Measurements from ENCODE around the gene PTPRD. TPM values are rescaled to one million over a fixed set of nuclear protein-coding genes. Genes with fewer than 3 reads are reported as not detected.

The PTPRD gene
- total RNA-seq, 1 experiment from 2014 or later = 70.1 TPM

- TF ChIP-seq CTCF (IDR thresholded peaks at IDR 0.05; ENCODE audit: insufficient read depth in 1 of 2, low read depth in 1 of 2, low read length in 1 of 2, severe bottlenecking in 1 of 2, unreplicated experiment in 1 of 2) = no peak
- Mint-ChIP-seq H3K9me3 (ENCODE audit: unreplicated experiment) (no peaks in the 10 kb centered on the region), H3K27ac (ENCODE audit: unreplicated experiment) (no peak overlapping the region), H3K36me3 (ENCODE audit: insufficient read depth, unreplicated experiment) (no peaks in the 10 kb centered on the region), H3K4me3 (ENCODE audit: unreplicated experiment) (no peak overlapping the region), H3K4me1 (ENCODE audit: low read depth, unreplicated experiment) (peaks cover 7% of the 10 kb centered on the region), H3K27me3 (ENCODE audit: insufficient read depth, unreplicated experiment) (no peaks in the 10 kb centered on the region)
- Histone ChIP-seq H3K4me3 (ENCODE audit: low read depth, low read length) (no peak overlapping the region), H3K9me3 (no peaks in the 10 kb centered on the region), H3K36me3 (ENCODE audit: control insufficient read depth, insufficient read depth, low read length) (no peaks in the 10 kb centered on the region), H3K27me3 (replicated peaks; ENCODE audit: control insufficient read depth, insufficient read depth, low read length) (no peaks in the 10 kb centered on the region), H3K4me1 (no peaks in the 10 kb centered on the region)
- ChIA-PET POLR2A (no interaction called here), CTCF (no interaction called here)
- no peak for DNase-seq
- no TSS peak for BruUV-seq (replicated peaks)
- intact Hi-C loops (cut with micrococcal nuclease; ENCODE audit: unreplicated experiment) = no loop called here
These were observed 1959.7 kb downstream of the PTPRD start for GRCh38 chr9:8653111-8653510.

- ChIA-PET CTCF (no interaction called here), POLR2A (no interaction called here)
- no peaks in the 10 kb centered on the region for H3K27me3 ChIP-seq (replicated peaks; ENCODE audit: control insufficient read depth, insufficient read depth, low read length)
- no peak for DNase-seq
- Mint-ChIP-seq H3K27ac (ENCODE audit: unreplicated experiment) (no peak overlapping the region), H3K27me3 (ENCODE audit: insufficient read depth, unreplicated experiment) (no peaks in the 10 kb centered on the region), H3K9me3 (ENCODE audit: unreplicated experiment) (no peaks in the 10 kb centered on the region), H3K4me1 (ENCODE audit: low read depth, unreplicated experiment) (peaks cover 7% of the 10 kb centered on the region), H3K36me3 (ENCODE audit: insufficient read depth, unreplicated experiment) (no peaks in the 10 kb centered on the region), H3K4me3 (ENCODE audit: unreplicated experiment) (no peak overlapping the region)
- no peak overlapping the region for H3K4me3 ChIP-seq (ENCODE audit: low read depth, low read length)
- no peaks in the 10 kb centered on the region for H3K4me1 ChIP-seq
- no peak for TF ChIP-seq CTCF (IDR thresholded peaks at IDR 0.05; ENCODE audit: insufficient read depth in 1 of 2, low read depth in 1 of 2, low read length in 1 of 2, severe bottlenecking in 1 of 2, unreplicated experiment in 1 of 2)
- intact Hi-C loops (cut with micrococcal nuclease; ENCODE audit: unreplicated experiment) = no loop called here
- no TSS peak for BruUV-seq (replicated peaks)
- H3K9me3 ChIP-seq = no peaks in the 10 kb centered on the region
- no peaks in the 10 kb centered on the region for H3K36me3 ChIP-seq (ENCODE audit: control insufficient read depth, insufficient read depth, low read length)
These were observed 1960.5 kb downstream of the PTPRD start for GRCh38 chr9:8652255-8652654.

- ChIA-PET POLR2A (no interaction called here), CTCF (no interaction called here)
- H3K4me3 Mint-ChIP-seq (ENCODE audit: unreplicated experiment) = no peak overlapping the region
- H3K4me1 ChIP-seq = no peaks in the 10 kb centered on the region
- H3K27me3 Mint-ChIP-seq (ENCODE audit: insufficient read depth, unreplicated experiment) = no peaks in the 10 kb centered on the region
- no peak overlapping the region for H3K4me3 ChIP-seq (ENCODE audit: low read depth, low read length)
- no peaks in the 10 kb centered on the region for H3K36me3 Mint-ChIP-seq (ENCODE audit: insufficient read depth, unreplicated experiment)
- no peak for TF ChIP-seq CTCF (IDR thresholded peaks at IDR 0.05; ENCODE audit: insufficient read depth in 1 of 2, low read depth in 1 of 2, low read length in 1 of 2, severe bottlenecking in 1 of 2, unreplicated experiment in 1 of 2)
- peaks cover 7% of the 10 kb centered on the region for H3K4me1 Mint-ChIP-seq (ENCODE audit: low read depth, unreplicated experiment)
- H3K9me3 ChIP-seq = no peaks in the 10 kb centered on the region
- H3K9me3 Mint-ChIP-seq (ENCODE audit: unreplicated experiment) = no peaks in the 10 kb centered on the region
- BruUV-seq (replicated peaks) = no TSS peak
- H3K27ac Mint-ChIP-seq (ENCODE audit: unreplicated experiment) = no peak overlapping the region
- DNase-seq = no peak
- H3K36me3 ChIP-seq (ENCODE audit: control insufficient read depth, insufficient read depth, low read length) = no peaks in the 10 kb centered on the region
- no peaks in the 10 kb centered on the region for H3K27me3 ChIP-seq (replicated peaks; ENCODE audit: control insufficient read depth, insufficient read depth, low read length)
- intact Hi-C loops (cut with micrococcal nuclease; ENCODE audit: unreplicated experiment) = no loop called here
These were observed 1961.0 kb downstream of the PTPRD start for GRCh38 chr9:8651846-8652215.
